OCI-LY1 (cell line): ENCODE results near the gene NFIA.

ENCODE experiments used
- H2AFZ ChIP-seq: fragments of 200-600 bp; sonication (generic), shearing (Covaris generic); 2 replicates; pipeline ENCODE4 v1.6.0; 2014; ENCODE audit warnings: antibody characterized with exemption, mild to moderate bottlenecking, low read length
- H3F3A ChIP-seq: fragments of 200-600 bp; sonication (generic), shearing (Covaris generic); 2 replicates; pipeline ENCODE4 v1.6.0; 2014; ENCODE audit warnings: mild to moderate bottlenecking, antibody characterized with exemption, low read length, moderate library complexity; ENCODE audit not compliant: insufficient read depth
- H3K27ac ChIP-seq: fragments of 200-600 bp; sonication (generic); 2 replicates; pipeline ENCODE4 v1.5.1; 2014; ENCODE audit warnings: low read length, mixed run types, mild to moderate bottlenecking, low read depth; ENCODE audit not compliant: poor library complexity, severe bottlenecking
- H3K27me3 ChIP-seq: fragments of 200-600 bp; sonication (generic); 2 replicates; pipeline ENCODE4 v1.6.0; 2014; ENCODE audit warnings: antibody characterized with exemption, mild to moderate bottlenecking, low read length, moderate library complexity; ENCODE audit not compliant: insufficient read depth
- H3K36me3 ChIP-seq: fragments of 200-600 bp; sonication (generic); 2 replicates; pipeline ENCODE4 v1.6.1; 2014; ENCODE audit warnings: mild to moderate bottlenecking, antibody characterized with exemption, low read length, moderate library complexity, mixed read lengths; ENCODE audit not compliant: insufficient read depth
- H3K4me1 ChIP-seq: fragments of 200-600 bp; sonication (generic); 2 replicates; pipeline ENCODE4 v1.5.1; 2014; ENCODE audit warnings: mild to moderate bottlenecking, low read length, moderate library complexity; ENCODE audit not compliant: insufficient read depth, severe bottlenecking
- H3K4me2 ChIP-seq: fragments of 200-600 bp; sonication (generic), shearing (Covaris generic); 2 replicates; pipeline ENCODE4 v1.6.1; 2014; ENCODE audit warnings: low read length
- H3K4me3 ChIP-seq: fragments of 200-600 bp; sonication (generic); 2 replicates; pipeline ENCODE4 v1.5.1; 2014; ENCODE audit warnings: low read length, low read depth, mild to moderate bottlenecking, mixed read lengths; ENCODE audit not compliant: poor library complexity, severe bottlenecking
- H3K79me2 ChIP-seq: fragments of 200-600 bp; shearing (Covaris generic); 2 replicates; pipeline ENCODE4 v1.6.1; 2016; ENCODE audit warnings: mixed run types, low read length, mixed read lengths; ENCODE audit not compliant: insufficient read depth
- H3K9ac ChIP-seq: fragments of 200-600 bp; sonication (generic), shearing (Covaris generic); 2 replicates; pipeline ENCODE4 v1.6.1; 2014; ENCODE audit warnings: mild to moderate bottlenecking, low read length, mixed read lengths
- H3K9me2 ChIP-seq: fragments of 200-600 bp; sonication (generic), shearing (Covaris generic); 2 replicates; pipeline ENCODE4 v1.6.1; 2014; ENCODE audit warnings: low read depth, mild to moderate bottlenecking, low read length, mixed read lengths
- H3K9me3 ChIP-seq: fragments of 200-600 bp; shearing (Covaris generic); 2 replicates; pipeline ENCODE4 v1.6.1; 2014; ENCODE audit warnings: low read length, mixed read lengths
- H4K20me1 ChIP-seq: fragments of 200-600 bp; sonication (generic), shearing (Covaris generic); 2 replicates; pipeline ENCODE4 v1.6.0; 2016; ENCODE audit warnings: mild to moderate bottlenecking, low read length; ENCODE audit not compliant: insufficient read depth
- EZH2 ChIP-seq: fragments of 200-600 bp; sonication (generic), shearing (Covaris generic); IDR thresholded peaks from 2 replicates; pipeline ENCODE4 v1.8.0; 2017; ENCODE audit warnings: borderline replicate concordance, mixed run types, mild to moderate bottlenecking, antibody characterized with exemption, low read length, moderate library complexity, mixed read lengths
- TF ChIP-seq, protein P1 (sequence below): fragments of 200-600 bp; sonication (generic), shearing (Covaris generic); IDR thresholded peaks from 2 replicates; pipeline ENCODE4 v1.5.1; 2017; ENCODE audit warnings: mild to moderate bottlenecking, antibody characterized with exemption, low read length, moderate library complexity, mixed read lengths

The NFIA gene

DNA sequence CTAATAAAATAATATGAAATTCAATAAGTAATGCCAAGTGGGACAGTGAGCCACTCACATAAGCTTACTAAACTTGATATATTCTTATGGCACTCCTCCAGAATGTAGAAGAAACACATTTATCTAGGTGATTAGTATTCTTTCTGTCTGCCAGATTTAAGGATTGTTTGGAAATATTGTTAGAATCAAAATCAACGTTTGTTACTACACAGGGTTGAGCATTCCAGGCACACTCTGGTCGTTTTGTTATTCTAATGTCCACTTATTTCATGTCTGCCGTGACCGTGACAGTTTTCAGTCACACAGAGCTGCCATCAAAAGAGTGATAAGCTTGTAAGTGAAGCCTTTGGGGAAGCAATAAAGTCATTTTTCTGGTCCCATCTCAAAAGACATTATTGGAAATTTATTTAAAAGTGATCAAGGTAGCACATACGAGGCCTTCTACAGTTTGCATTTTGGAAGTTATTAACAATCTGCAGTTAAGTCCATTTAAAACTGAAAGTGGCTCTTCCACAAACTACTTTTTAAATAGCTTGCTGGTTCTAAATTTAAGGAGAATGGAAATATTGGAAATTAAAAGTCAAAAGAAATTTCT lies 38.0 kb downstream of the NFIA start:
- Histone ChIP-seq H3K9me2 (no peaks in the 10 kb centered on the region), H3K27ac (no peak overlapping the region), H3K4me1 (peaks cover 16% of the 10 kb centered on the region), H3K27me3 (no peaks in the 10 kb centered on the region), H3K9ac (no peak overlapping the region), H3K79me2 (peaks cover 5% of the 10 kb centered on the region), H2AFZ (no peak overlapping the region), H3K9me3 (no peaks in the 10 kb centered on the region), H3F3A (no peaks in the 10 kb centered on the region), H3K36me3 (no peaks in the 10 kb centered on the region), H3K4me3 (no peak overlapping the region), H4K20me1 (no peaks in the 10 kb centered on the region; the same call in 1 of the 2 replicates), H3K4me2 (no peak overlapping the region)
- TF ChIP-seq, protein P1, sequence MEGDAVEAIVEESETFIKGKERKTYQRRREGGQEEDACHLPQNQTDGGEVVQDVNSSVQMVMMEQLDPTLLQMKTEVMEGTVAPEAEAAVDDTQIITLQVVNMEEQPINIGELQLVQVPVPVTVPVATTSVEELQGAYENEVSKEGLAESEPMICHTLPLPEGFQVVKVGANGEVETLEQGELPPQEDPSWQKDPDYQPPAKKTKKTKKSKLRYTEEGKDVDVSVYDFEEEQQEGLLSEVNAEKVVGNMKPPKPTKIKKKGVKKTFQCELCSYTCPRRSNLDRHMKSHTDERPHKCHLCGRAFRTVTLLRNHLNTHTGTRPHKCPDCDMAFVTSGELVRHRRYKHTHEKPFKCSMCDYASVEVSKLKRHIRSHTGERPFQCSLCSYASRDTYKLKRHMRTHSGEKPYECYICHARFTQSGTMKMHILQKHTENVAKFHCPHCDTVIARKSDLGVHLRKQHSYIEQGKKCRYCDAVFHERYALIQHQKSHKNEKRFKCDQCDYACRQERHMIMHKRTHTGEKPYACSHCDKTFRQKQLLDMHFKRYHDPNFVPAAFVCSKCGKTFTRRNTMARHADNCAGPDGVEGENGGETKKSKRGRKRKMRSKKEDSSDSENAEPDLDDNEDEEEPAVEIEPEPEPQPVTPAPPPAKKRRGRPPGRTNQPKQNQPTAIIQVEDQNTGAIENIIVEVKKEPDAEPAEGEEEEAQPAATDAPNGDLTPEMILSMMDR: no peak
- no peak for TF ChIP-seq EZH2

DNA sequence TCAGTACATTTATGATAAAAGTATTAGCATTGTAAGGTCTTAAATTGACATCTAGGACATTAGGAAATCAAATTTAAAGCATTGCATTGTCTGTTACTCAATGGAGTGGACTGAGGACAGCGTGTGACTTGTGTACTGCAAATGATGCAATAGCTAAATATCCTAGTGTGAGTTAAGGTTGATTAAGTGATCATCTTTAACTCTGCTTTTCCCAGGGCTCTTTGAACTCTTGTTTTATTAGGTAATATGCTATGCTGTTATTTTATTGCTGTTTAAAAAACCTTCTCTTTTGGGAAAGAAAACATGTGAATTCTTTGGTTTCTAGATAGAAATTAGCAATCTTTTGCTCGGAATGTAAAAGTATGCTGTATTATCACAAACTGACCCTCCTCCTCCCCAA lies 38.6 kb downstream of the NFIA start:
- Histone ChIP-seq H3K4me1 (peaks cover 16% of the 10 kb centered on the region), H3K9me2 (no peaks in the 10 kb centered on the region), H3K4me2 (no peak overlapping the region), H3K9me3 (no peaks in the 10 kb centered on the region), H3K9ac (no peak overlapping the region), H3K4me3 (no peak overlapping the region), H2AFZ (no peak overlapping the region), H3F3A (no peaks in the 10 kb centered on the region), H3K27me3 (no peaks in the 10 kb centered on the region), H4K20me1 (no peaks in the 10 kb centered on the region; the same call in 1 of the 2 replicates), H3K27ac (no peak overlapping the region), H3K36me3 (no peaks in the 10 kb centered on the region), H3K79me2 (peaks cover 5% of the 10 kb centered on the region)
- TF ChIP-seq, protein P1: no peak
- no peak for TF ChIP-seq EZH2

DNA sequence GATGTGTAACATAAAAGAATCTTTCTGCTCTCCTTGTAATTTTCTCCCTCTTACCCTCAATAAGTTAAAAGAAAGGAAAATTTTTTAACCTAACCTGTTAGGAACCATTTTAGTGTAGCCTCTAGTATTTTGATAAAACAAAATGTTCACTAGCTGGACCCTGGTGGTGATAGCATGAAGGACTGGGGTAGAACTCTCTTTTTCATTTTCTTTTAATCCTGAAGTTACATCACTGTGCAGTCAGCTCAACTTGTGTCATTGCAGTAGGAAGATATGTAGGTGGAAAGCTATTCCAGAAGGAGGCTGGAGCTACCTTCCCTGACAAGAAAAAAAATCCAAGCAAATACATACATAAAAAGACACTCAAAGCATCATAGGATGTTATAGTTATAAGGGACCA lies 39.3 kb downstream of the NFIA start:
- Histone ChIP-seq H3K27ac (no peak overlapping the region), H3K4me2 (no peak overlapping the region)

More for the DNA sequence above, 39.3 kb downstream of the NFIA start:
- H3K9me3 ChIP-seq: no peaks in the 10 kb centered on the region
- no peak overlapping the region for H3K4me3 ChIP-seq
- H3K4me1 ChIP-seq: peaks cover 16% of the 10 kb centered on the region
- H3K9me2 ChIP-seq: no peaks in the 10 kb centered on the region
- peaks cover 5% of the 10 kb centered on the region for H3K79me2 ChIP-seq
- TF ChIP-seq EZH2: no peak
- TF ChIP-seq, protein P1: no peak
- no peaks in the 10 kb centered on the region for H3K27me3 ChIP-seq
- H2AFZ ChIP-seq: no peak overlapping the region
- H3F3A ChIP-seq: no peaks in the 10 kb centered on the region
- H3K9ac ChIP-seq: no peak overlapping the region
- H4K20me1 ChIP-seq: no peaks in the 10 kb centered on the region; the same call in 1 of the 2 replicates
- no peaks in the 10 kb centered on the region for H3K36me3 ChIP-seq
